GM23248 (cell line): ENCODE results near the gene SCLT1. TPM values are rescaled to one million over a fixed set of nuclear protein-coding genes. Genes with fewer than 3 reads are reported as not detected.

Experiments used
- DNase-seq: peaks from one replicate; pipeline ENCODE4 v3.0.0-alpha.2; 2015
- H2AFZ ChIP-seq: fragments of 200-600 bp; sonication (generic); 2 replicates; pipeline ENCODE4 v1.6.1; 2016; ENCODE audit warnings: antibody characterized with exemption
- H3F3A ChIP-seq: fragments of 200-600 bp; sonication (generic); 2 replicates; pipeline ENCODE4 v1.6.1; 2016; ENCODE audit warnings: mild to moderate bottlenecking, antibody characterized with exemption, mixed run types; ENCODE audit not compliant: insufficient read depth
- H3K27ac ChIP-seq: fragments of 200-600 bp; sonication (generic); 2 replicates; pipeline ENCODE4 v1.5.1; 2016; ENCODE audit warnings: mild to moderate bottlenecking
- H3K27me3 ChIP-seq: fragments of 200-600 bp; sonication (generic); replicated peaks from 2 replicates; pipeline ENCODE4 v1.6.1; 2016; ENCODE audit warnings: mild to moderate bottlenecking; ENCODE audit not compliant: insufficient read depth
- H3K36me3 ChIP-seq: fragments of 200-600 bp; sonication (generic); 2 replicates; pipeline ENCODE4 v1.6.1; 2016; ENCODE audit warnings: low read depth, mild to moderate bottlenecking
- H3K4me1 ChIP-seq: fragments of 200-600 bp; sonication (generic); 2 replicates; pipeline ENCODE4 v1.6.1; 2016; ENCODE audit warnings: mild to moderate bottlenecking; ENCODE audit not compliant: insufficient read depth
- H3K4me2 ChIP-seq: fragments of 200-600 bp; sonication (generic); one replicate; pipeline ENCODE4 v1.6.1; 2016; ENCODE audit warnings: mild to moderate bottlenecking; ENCODE audit not compliant: unreplicated experiment
- H3K4me3 ChIP-seq: fragments of 200-600 bp; sonication (generic); 2 replicates; pipeline ENCODE4 v1.5.1; 2016; ENCODE audit warnings: mild to moderate bottlenecking
- H3K79me2 ChIP-seq: fragments of 200-600 bp; sonication (generic); 2 replicates; pipeline ENCODE4 v1.6.1; 2016; ENCODE audit warnings: mild to moderate bottlenecking; ENCODE audit not compliant: insufficient read depth
- H3K9ac ChIP-seq: fragments of 200-600 bp; sonication (generic); 2 replicates; pipeline ENCODE4 v1.6.1; 2016; ENCODE audit warnings: mild to moderate bottlenecking
- H3K9me2 ChIP-seq: fragments of 200-600 bp; sonication (generic); 2 replicates; pipeline ENCODE4 v1.6.1; 2016; ENCODE audit warnings: mixed run types, mild to moderate bottlenecking, moderate library complexity; ENCODE audit not compliant: insufficient read depth
- H3K9me3 ChIP-seq: fragments of 200-600 bp; sonication (generic); one replicate; pipeline ENCODE4 v1.6.1; 2017; ENCODE audit warnings: low read depth
- H4K20me1 ChIP-seq: fragments of 200-600 bp; sonication (generic); 2 replicates; pipeline ENCODE4 v1.6.0; 2016; ENCODE audit not compliant: insufficient read depth
- EZH2 ChIP-seq: fragments of 200-600 bp; sonication (generic); IDR thresholded peaks from 2 replicates; pipeline ENCODE4 v1.6.1; 2018; ENCODE audit warnings: antibody characterized with exemption, mild to moderate bottlenecking; ENCODE audit not compliant: insufficient read depth, poor library complexity, severe bottlenecking
- EZH2phosphoT487 ChIP-seq: fragments of 200-600 bp; sonication (generic); IDR thresholded peaks from 2 replicates; pipeline ENCODE4 v1.6.1; 2018; ENCODE audit warnings: antibody characterized with exemption, moderate library complexity, mild to moderate bottlenecking, low read depth; ENCODE audit not compliant: insufficient read depth
- WGBS, 2 experiments: methylation state at CpG; one replicate each; pipeline ENCODE4 v1.1.6; 2015 to 2017; ENCODE audit warnings: low lambda C conversion rate in 2 of 2, low coverage in 1 of 2; ENCODE audit errors: missing lambda C conversion rate in 2 of 2; 5-methylcytosine and 5-hydroxymethylcytosine counted together
- in situ Hi-C: fragments of 300-500 bp; cut with MboI; formaldehyde crosslinking; loops from 2 replicates; pipeline ENCODE4 v1.15.0; 2020
- polyA plus RNA-seq: library from polyadenylated mRNA; unstranded; fragments of >200 nt; fragmentation: Nextera tagmentation; extraction: Ambion mirVana; gene quantifications from 2 replicates; pipeline ENCODE4 v1.2.1, GENCODE V29; 2016
- total RNA-seq: library from RNA; depleted of rRNA; stranded (reverse); fragments of >200 nt; shearing (Covaris generic); gene quantifications from 2 replicates; pipeline ENCODE4 v1.2.3, GENCODE V29; 2014

SCLT1 gene
- total and polyA plus RNA-seq, 2 experiments from 2014 or later, result 7.3 to 9.0 TPM

- Histone ChIP-seq H3K4me2 (no peak overlapping the region), H3K9me2 (no peaks in the 10 kb centered on the region)
Measured at GRCh38 chr4:128854433-128854832, 238.9 kb downstream of the SCLT1 start.

GRCh38 chr4:128853741-128854140 is 239.6 kb downstream of the SCLT1 start:
- 84 to 86% methylated on average over 5 of the region's 5 CpGs for WGBS, 2 experiments
- Histone ChIP-seq H3K9ac (no peak overlapping the region), H2AFZ (no peak overlapping the region), H3K4me1 (peaks cover 13% of the 10 kb centered on the region; the same call in 1 of the 2 replicates), H3K9me3 (no peaks in the 10 kb centered on the region), H3F3A (peaks cover 32% of the 10 kb centered on the region), H3K79me2 (peaks cover 36% of the 10 kb centered on the region), H4K20me1 (0 out of 2 replicates have a peak, but pooled peaks cover 6% of the 10 kb centered on the region), H3K4me3 (no peak overlapping the region), H3K27ac (peak overlapping the region; percentile 30; the same call in 1 of the 2 replicates), H3K36me3 (peaks cover 90% of the 10 kb centered on the region), H3K27me3 (no peaks in the 10 kb centered on the region), H3K9me2 (no peaks in the 10 kb centered on the region), H3K4me2 (no peak overlapping the region)
- peak; percentile 13 for DNase-seq
- in situ Hi-C loops, result no loop called here
- TF ChIP-seq EZH2, result no peak
- no peak for TF ChIP-seq EZH2phosphoT487

More at GRCh38 chr4:128854433-128854832, 238.9 kb downstream of the SCLT1 start:
- 0 out of 2 replicates have a peak, but pooled peaks cover 6% of the 10 kb centered on the region for H4K20me1 ChIP-seq
- H2AFZ ChIP-seq, result no peak overlapping the region
- H3K9ac ChIP-seq, result no peak overlapping the region
- TF ChIP-seq EZH2phosphoT487 (no peak), EZH2 (no peak)
- WGBS, 2 experiments, result 56 to 62% methylated on average over 6 of the region's 6 CpGs
- peak overlapping the region; percentile 30; the same call in 1 of the 2 replicates for H3K27ac ChIP-seq
- peak; percentile 31 for DNase-seq
- H3K4me3 ChIP-seq, result no peak overlapping the region
- peaks cover 31% of the 10 kb centered on the region; the same call in 1 of the 2 replicates for H3K79me2 ChIP-seq
- in situ Hi-C loops, result no loop called here
- peaks cover 39% of the 10 kb centered on the region for H3F3A ChIP-seq
- no peaks in the 10 kb centered on the region for H3K9me3 ChIP-seq
- H3K4me1 ChIP-seq, result peaks cover 19% of the 10 kb centered on the region
- peaks cover 83% of the 10 kb centered on the region for H3K36me3 ChIP-seq
- no peaks in the 10 kb centered on the region for H3K27me3 ChIP-seq

- Histone ChIP-seq H3K79me2 (peaks cover 48% of the 10 kb centered on the region), H3K27ac (no peak overlapping the region), H3K36me3 (peaks cover 90% of the 10 kb centered on the region), H3K9me3 (no peaks in the 10 kb centered on the region), H3F3A (peaks cover 17% of the 10 kb centered on the region), H3K27me3 (no peaks in the 10 kb centered on the region), H3K9ac (no peak overlapping the region), H3K4me2 (no peak overlapping the region), H3K9me2 (no peaks in the 10 kb centered on the region), H3K4me1 (peaks cover 8% of the 10 kb centered on the region; the same call in 1 of the 2 replicates), H3K4me3 (no peak overlapping the region), H4K20me1 (peaks cover 6% of the 10 kb centered on the region; the same call in 1 of the 2 replicates), H2AFZ (no peak overlapping the region)
- WGBS, 2 experiments, result 97 to 100% methylated on average over 3 to 4 of the region's 4 CpGs
- TF ChIP-seq EZH2phosphoT487 (no peak), EZH2 (no peak)
- no peak for DNase-seq
- in situ Hi-C loops, result no loop called here
Measured at GRCh38 chr4:128850252-128850651, 243.1 kb downstream of the SCLT1 start.

- peaks cover 5% of the 10 kb centered on the region; the same call in 1 of the 2 replicates for H3F3A ChIP-seq
- in situ Hi-C loops, result no loop called here
- TF ChIP-seq EZH2, result no peak
- TF ChIP-seq EZH2phosphoT487, result no peak
- H3K9ac ChIP-seq, result no peak overlapping the region
- H3K9me2 ChIP-seq, result no peaks in the 10 kb centered on the region
- DNase-seq, result no peak
- peaks cover 62% of the 10 kb centered on the region for H3K79me2 ChIP-seq
- no peak overlapping the region for H2AFZ ChIP-seq
- H3K27ac ChIP-seq, result no peak overlapping the region
- H3K9me3 ChIP-seq, result no peaks in the 10 kb centered on the region
- 93 to 97% methylated on average over 3 of the region's 3 CpGs for WGBS, 2 experiments
- no peak overlapping the region for H3K4me3 ChIP-seq
- H4K20me1 ChIP-seq, result peaks cover 6% of the 10 kb centered on the region; the same call in 1 of the 2 replicates
- no peak overlapping the region for H3K4me2 ChIP-seq
- no peaks in the 10 kb centered on the region for H3K27me3 ChIP-seq
- H3K4me1 ChIP-seq, result no peaks in the 10 kb centered on the region
- peaks cover 82% of the 10 kb centered on the region for H3K36me3 ChIP-seq
Measured at GRCh38 chr4:128848461-128848860, 244.9 kb downstream of the SCLT1 start.
